K562 (cell line): ENCODE results near the gene ATP5ME. TPM values are rescaled to one million over a fixed set of nuclear protein-coding genes. Genes with fewer than 3 reads are reported as not detected.
A peak's percentile ranks its signal among the peaks of the same experiment; 100 is the strongest.

Experiments
- ATAC-seq: fragments of 200-7000 bp; cut with Tn5 transposase; 3 replicates; pipeline ENCODE4 v1.9.1; 2020; ENCODE audit warnings: moderate library complexity
- BruUV-seq: library from RNA; stranded (reverse); fragments of 400-500 nt; replicated peaks from 2 replicates; lab custom pipeline; 2021; lab: Mats Ljungman, UMichigan
- CTCF ChIA-PET: fragments of 300-600 bp; formaldehyde crosslinking; extraction: SDS; loops from one replicate; lab custom pipeline; 2021; ENCODE audit warnings: low intra/inter-chr PET ratio; lab: Yijun Ruan, JAX
- POLR2A ChIA-PET: fragments of 300-600, 350-650 bp; sonication (Branson Sonifier 250); formaldehyde crosslinking; extraction: SDS; loops from one replicate; lab custom pipeline; 2021; ENCODE audit warnings: antibody characterized with exemption, inconsistent platforms; lab: Yijun Ruan, JAX
- DNase-seq, 4 experiments: peaks; one replicate each; pipeline versions ENCODE4 v3.0.0 to v3.0.0-alpha.2; 2011 to 2018; ENCODE audit warnings: low spot score in 3 of 4, mixed read lengths in 3 of 4; ENCODE audit errors: extremely low read depth in 1 of 4
- FAIRE-seq: peaks from 2 replicates; lab custom pipeline; 2011; peaks lifted over from hg19 to GRCh38; lab: Jason Lieb, UNC
- H2AFZ ChIP-seq: 2 replicates; pipeline ENCODE4 v1.6.0; 2011; ENCODE audit warnings: low read depth, low read length, control low read depth, inconsistent platforms
- H3K27ac ChIP-seq: fragments of 200-600 bp; 3 replicates; pipeline ENCODE4 v1.8.0; 2011; ENCODE audit warnings: low read depth, mild to moderate bottlenecking, control low read depth, inconsistent platforms, low read length, moderate library complexity, mixed read lengths; ENCODE audit errors: extremely low read depth
- H3K27me3 ChIP-seq, 2 experiments: fragments of 300-600 bp in 1 of 2; 2 replicates in 1 of 2; 3 replicates in 1 of 2; pipeline versions ENCODE4 v1.6.0 to v1.8.0; 2011; ENCODE audit warnings: inconsistent platforms in 2 of 2, low read length in 2 of 2, mild to moderate bottlenecking in 1 of 2, mixed read lengths in 1 of 2, moderate library complexity in 1 of 2; ENCODE audit not compliant: control insufficient read depth in 2 of 2, insufficient read depth in 2 of 2
- H3K36me3 ChIP-seq: fragments of 300-600 bp; 3 replicates; pipeline ENCODE4 v1.8.0; 2011; ENCODE audit warnings: mild to moderate bottlenecking, low read length, inconsistent platforms; ENCODE audit not compliant: control insufficient read depth, insufficient read depth
- H3K4me1 ChIP-seq, 2 experiments: fragments of 200-600 bp in 1 of 2; replicated peaks in 1 of 2; 2 replicates in 1 of 2; 3 replicates in 1 of 2; pipeline versions ENCODE4 v1.5.1 to v1.8.0; 2011; ENCODE audit warnings: inconsistent platforms in 2 of 2, low read length in 2 of 2, mild to moderate bottlenecking in 1 of 2, mixed read lengths in 1 of 2, moderate library complexity in 1 of 2; ENCODE audit not compliant: control insufficient read depth in 2 of 2, insufficient read depth in 2 of 2
- H3K4me2 ChIP-seq: 2 replicates; pipeline ENCODE4 v1.6.1; 2011; ENCODE audit warnings: low read length, control low read depth, inconsistent platforms, mixed read lengths; ENCODE audit not compliant: insufficient read depth
- H3K4me3 ChIP-seq: fragments of 200-600 bp; sonication (generic), shearing (Covaris generic); 2 replicates; pipeline ENCODE4 v1.5.1; 2016; ENCODE audit warnings: control low read depth, inconsistent platforms
- H3K79me2 ChIP-seq: fragments of 200-600 bp; 3 replicates; pipeline ENCODE4 v1.8.0; 2011; ENCODE audit warnings: low read length, inconsistent platforms; ENCODE audit not compliant: control insufficient read depth, insufficient read depth
- H3K9ac ChIP-seq, 2 experiments: 2 replicates each; pipeline versions ENCODE4 v1.6.0 to v1.6.1; 2011; ENCODE audit warnings: low read depth in 2 of 2, low read length in 2 of 2, control low read depth in 1 of 2, inconsistent platforms in 1 of 2, mild to moderate bottlenecking in 1 of 2, mixed read lengths in 1 of 2; ENCODE audit not compliant: insufficient read depth in 1 of 2
- H3K9me1 ChIP-seq: one replicate; pipeline ENCODE4 v1.6.0; 2011; ENCODE audit warnings: inconsistent platforms, mild to moderate bottlenecking, low read length, moderate library complexity; ENCODE audit not compliant: control insufficient read depth, insufficient read depth
- H3K9me3 ChIP-seq: replicated peaks from 2 replicates; pipeline ENCODE4 v1.5.1; 2011; ENCODE audit warnings: low read depth, low read length, inconsistent platforms; ENCODE audit not compliant: control insufficient read depth, insufficient read depth
- H4K20me1 ChIP-seq: replicated peaks from 2 replicates; pipeline ENCODE4 v1.6.1; 2011; ENCODE audit warnings: low read length, inconsistent platforms, mixed read lengths; ENCODE audit not compliant: control insufficient read depth, insufficient read depth
- CREB3 ChIP-seq: fragments of 450-650 bp; conservative IDR thresholded peaks from 2 replicates; pipeline ENCODE4 v1.6.1; 2016; ENCODE audit warnings: missing genetic modification characterization, low read depth, mild to moderate bottlenecking, missing compliant biosample characterization, moderate library complexity
- DEAF1 ChIP-seq: fragments of 450-650 bp; formaldehyde crosslinking; IDR thresholded peaks from 2 replicates; pipeline ENCODE4 v1.4.0; 2020; ENCODE audit warnings: mild to moderate bottlenecking, moderate library complexity
- FOS ChIP-seq: IDR thresholded peaks from 3 replicates; pipeline ENCODE4 v1.6.1; 2011; ENCODE audit not compliant: insufficient read length; ENCODE audit errors: extremely low read depth
- HNRNPH1 ChIP-seq: fragments of 200-400 bp; formaldehyde crosslinking; optimal IDR thresholded peaks from 2 replicates; pipeline ENCODE3; 2017; ENCODE audit warnings: low read depth, mild to moderate bottlenecking, low read length, moderate library complexity
- MCM2 ChIP-seq: fragments of 450-650 bp; IDR thresholded peaks from 2 replicates; pipeline ENCODE4 v1.6.1; 2017; ENCODE audit warnings: low read depth, mild to moderate bottlenecking
- MNT ChIP-seq, 2 experiments: fragments of 450-650 bp; conservative IDR thresholded peaks; 2 replicates each; pipeline ENCODE4 v1.6.1; 2017; ENCODE audit warnings: mild to moderate bottlenecking in 2 of 2, moderate library complexity in 2 of 2
- NEUROD1 ChIP-seq: fragments of 150-350 bp; IDR thresholded peaks from 2 replicates; pipeline ENCODE4 v1.6.1; 2014; ENCODE audit warnings: borderline replicate concordance, low read length, low read depth; ENCODE audit not compliant: partially characterized antibody
- PHTF2 ChIP-seq: fragments of 250-450 bp; sonication (Bioruptor Pico); IDR thresholded peaks from 2 replicates; pipeline ENCODE4 v1.5.0; 2021; ENCODE audit warnings: mild to moderate bottlenecking
- RBM25 ChIP-seq: fragments of 200-400 bp; formaldehyde crosslinking; IDR thresholded peaks from 2 replicates; pipeline ENCODE4 v1.6.1; 2018; ENCODE audit warnings: low read length, low read depth, moderate library complexity; ENCODE audit not compliant: severe bottlenecking
- SNRNP70 ChIP-seq: fragments of 200-400 bp; formaldehyde crosslinking; optimal IDR thresholded peaks from 2 replicates; pipeline ENCODE3; 2017; ENCODE audit warnings: low read depth, low read length
- TRIM28 ChIP-seq: fragments of 450-650 bp; IDR thresholded peaks from 2 replicates; pipeline ENCODE4 v1.6.1; 2017
- ZBTB49 ChIP-seq: sonication (generic); formaldehyde crosslinking; IDR thresholded peaks from 2 replicates; pipeline ENCODE4 v1.8.0; 2022; ENCODE audit warnings: missing genetic modification reagents, mild to moderate bottlenecking, borderline replicate concordance
- ZFPM2 ChIP-seq: fragments of 250-450 bp; sonication (Bioruptor Pico); IDR thresholded peaks from 2 replicates; pipeline ENCODE4 v1.5.1; 2022; ENCODE audit warnings: mild to moderate bottlenecking
- ZNF224 ChIP-seq: sonication (generic); formaldehyde crosslinking; IDR thresholded peaks from 2 replicates; pipeline ENCODE4 v1.8.0; 2022; ENCODE audit warnings: mild to moderate bottlenecking, missing genetic modification reagents
- ZNF263 ChIP-seq: sonication (generic); formaldehyde crosslinking; IDR thresholded peaks from 2 replicates; pipeline ENCODE4 v1.8.0; 2022; ENCODE audit warnings: mild to moderate bottlenecking, missing genetic modification reagents, borderline replicate concordance
- ZNF699 ChIP-seq: fragments of 250-450 bp; sonication (Bioruptor Pico); IDR thresholded peaks from 2 replicates; pipeline ENCODE4 v1.8.0; 2021; ENCODE audit warnings: mild to moderate bottlenecking, moderate library complexity; ENCODE audit not compliant: insufficient replicate concordance
- WGBS: fragments of 100-300 bp; shearing (Covaris generic); methylation state at CpG from one replicate; pipeline ENCODE4 v1.1.6; 2016; ENCODE audit warnings: low coverage, mixed read lengths; ENCODE audit not compliant: insufficient coverage; ENCODE audit errors: missing lambda C conversion rate; 5-methylcytosine and 5-hydroxymethylcytosine counted together
- in situ Hi-C: fragments of 300-500 bp; cut with MboI; formaldehyde crosslinking; loops from 4 replicates; pipeline ENCODE4 v1.15.0; 2018; ENCODE audit warnings: inconsistent platforms, mixed read lengths
- intact Hi-C: fragments of 100-400 bp; cut with micrococcal nuclease; formaldehyde crosslinking; loops from 2 replicates; pipeline ENCODE4 v1.14.2; 2022
- polyA plus RNA-seq, 8 experiments: library from polyadenylated mRNA; depleted of rRNA in 4 of 8; stranded (reverse) in 5 of 8; unstranded in 3 of 8; fragments of >200 nt; fragmentation: Nextera tagmentation in 2 of 8; fragmentation: Illumina TruSeq in 1 of 8; extraction: Ambion mirVana in 2 of 8; extraction: Trizol in 1 of 8; gene quantifications; 2 replicates each; pipeline versions ENCODE4 v1.2.1 to v1.2.3, GENCODE V29; 2011 to 2014; ENCODE audit warnings: inconsistent platforms in 1 of 8, missing spikeins in 1 of 8
- total RNA-seq, 7 experiments: library from RNA; depleted of rRNA in 6 of 7; stranded (reverse); fragments of >200 nt in 6 of 7; fragmentation: Illumina TruSeq in 2 of 7; extraction: Trizol in 2 of 7; gene quantifications; 2 replicates each; pipeline versions ENCODE4 v1.2.1 to v1.2.3, GENCODE V29; 2011 to 2021; ENCODE audit warnings: low replicate concordance in 1 of 7

ATP5ME gene
- total and polyA plus RNA-seq, 9 of the 15 experiments (the other 6 are each of a cell fraction or from before 2014, with no cell fraction given) = 509 to 2,480 (median 887) TPM

- H2AFZ ChIP-seq = no peak overlapping the region
- peak overlapping the region in 1 of 2 experiments; percentile 64; a peak in 1 of 4 replicates for H3K9ac ChIP-seq
- BruUV-seq = no TSS peak
- ATAC-seq (no peak), DNase-seq (no peak)
- no peak overlapping the region for H3K4me3 ChIP-seq
- no peaks in the 10 kb centered on the region for H3K79me2 ChIP-seq
- WGBS = 12% methylated on average over 16 of the region's 17 CpGs
- H3K27me3 ChIP-seq = peaks cover 35 to 59% of the 10 kb centered on the region in 2 experiments; a peak in 4 of 5 replicates
- H3K4me2 ChIP-seq = no peak overlapping the region
- H3K4me1 ChIP-seq = peaks cover 0 to 70% of the 10 kb centered on the region in 2 experiments; a peak in 2 of 5 replicates
- H3K9me1 ChIP-seq = no peaks in the 10 kb centered on the region
- intact Hi-C loops = no loop called here
- POLR2A ChIA-PET = interaction anchor here (0.6 kb wide), 1 partner anchor 539 kb away, joined by 3 read pairs; no protein-coding TSS in a partner anchor
- no peaks in the 10 kb centered on the region for H4K20me1 ChIP-seq
- CTCF ChIA-PET = no interaction called here
- H3K27ac ChIP-seq = no peak overlapping the region
- H3K36me3 ChIP-seq = no peaks in the 10 kb centered on the region
- no peak for TF ChIP-seq DEAF1
- no peak for TF ChIP-seq ZFPM2 (CRISPR knock-in tag)
- no peak for TF ChIP-seq RBM25
- TF ChIP-seq TRIM28 = no peak
- no peak for TF ChIP-seq ZBTB49 (CRISPR knock-in tag)
- no peak for TF ChIP-seq CREB3 (tag)
- no peak for TF ChIP-seq MNT (conservative IDR thresholded peaks at IDR 0.05)
- no peak for TF ChIP-seq ZNF699 (CRISPR knock-in tag)
- no peak for TF ChIP-seq ZNF263
- TF ChIP-seq MCM2 = no peak
- TF ChIP-seq NEUROD1 = no peak
- TF ChIP-seq PHTF2 (CRISPR knock-in tag) = no peak
- no peak for TF ChIP-seq HNRNPH1
- TF ChIP-seq FOS = no peak
- no peak for TF ChIP-seq ZNF224 (CRISPR knock-in tag)
- no peak for TF ChIP-seq SNRNP70
- TF ChIP-seq, all 486 proteins: peak for 0
- FAIRE-seq = no peak
- peaks cover 3% of the 10 kb centered on the region; the same call in 1 of the 2 replicates for H3K9me3 ChIP-seq
- in situ Hi-C loops = no loop called here
Measured at GRCh38 chr4:654871-655463, 19.1 kb downstream of the ATP5ME start.
